ENCODE results near the gene PRR22. TPM values are rescaled to one million over a fixed set of nuclear protein-coding genes. Genes with fewer than 3 reads are reported as not detected.

Gene PRR22
- total RNA-seq, 1 experiment from 2014 or later = 8.1 TPM

DNA sequence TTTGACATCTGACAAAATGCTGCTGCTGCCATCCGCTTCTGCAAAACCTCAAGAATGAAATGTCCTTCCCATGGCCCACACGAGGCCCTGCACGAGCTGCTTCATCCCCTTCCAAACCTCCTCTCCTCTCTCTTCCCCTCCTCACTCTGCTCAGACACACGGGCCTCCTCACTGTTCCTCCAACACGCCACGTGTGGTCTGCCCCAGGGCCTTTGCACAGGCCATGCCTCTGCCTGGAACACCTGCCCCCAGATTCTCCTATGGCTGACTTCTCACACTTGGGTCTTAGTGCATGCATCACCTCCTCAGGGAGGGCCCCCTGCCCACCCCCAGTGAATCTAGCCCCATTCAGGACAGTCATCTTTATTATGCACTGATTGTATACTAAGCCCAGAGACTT is 36.2 kb upstream of the PRR22 start:
- Mint-ChIP-seq H3K27ac (no peak overlapping the region), H3K4me3 (no peak overlapping the region; a peak in 1 of 5 replicates), H3K27me3 (ENCODE audit: low read depth) (peaks cover 31% of the 10 kb centered on the region), H3K9me3 (peaks cover 0 to 1% of the 10 kb centered on the region in 2 experiments; a peak in 1 of 5 replicates), H3K4me1 (no peaks in the 10 kb centered on the region), H3K36me3 (ENCODE audit: insufficient read depth in 1 of 3, low read depth in 3 of 3) (no peaks in the 10 kb centered on the region)
- no peak overlapping the region for H2BK20ac ChIP-seq (ENCODE audit: low read depth, low read length, poor library complexity, severe bottlenecking)
- no peak overlapping the region for H3T11ph ChIP-seq (ENCODE audit: low read length)
- no peaks in the 10 kb centered on the region for H3K4me1 ChIP-seq (ENCODE audit: insufficient read depth, low read length)
- H2BK12ac ChIP-seq (ENCODE audit: insufficient read length, low read depth, low read length) = no peak overlapping the region
- no peak overlapping the region for H2BK120ac ChIP-seq (ENCODE audit: low read depth, low read length, poor library complexity, severe bottlenecking)
- H3K27me3 ChIP-seq (ENCODE audit: insufficient read depth, low read length) = no peaks in the 10 kb centered on the region
- no peak overlapping the region for H2BK5ac ChIP-seq (ENCODE audit: insufficient read length, low read length)
- DNase-seq = no peak
- no peak overlapping the region for H3K14ac ChIP-seq (ENCODE audit: insufficient read depth, low read length)
- H3K56ac ChIP-seq (ENCODE audit: insufficient read length, low read depth, low read length) = no peak overlapping the region
- H4K91ac ChIP-seq (ENCODE audit: insufficient read length, low read depth, low read length) = no peak overlapping the region
- no peak overlapping the region for H3K18ac ChIP-seq (ENCODE audit: insufficient read length, low read depth, low read length)
- WGBS (ENCODE audit: extremely low coverage, insufficient read length, low lambda C conversion rate) = no CpG with 5 or more reads among the region's 6 CpGs
- no peak overlapping the region for H3K4ac ChIP-seq (ENCODE audit: low read depth, low read length)
- H3K9ac ChIP-seq (ENCODE audit: extremely low read depth, insufficient read length, low read length) = no peak overlapping the region
- TF ChIP-seq, protein P1, sequence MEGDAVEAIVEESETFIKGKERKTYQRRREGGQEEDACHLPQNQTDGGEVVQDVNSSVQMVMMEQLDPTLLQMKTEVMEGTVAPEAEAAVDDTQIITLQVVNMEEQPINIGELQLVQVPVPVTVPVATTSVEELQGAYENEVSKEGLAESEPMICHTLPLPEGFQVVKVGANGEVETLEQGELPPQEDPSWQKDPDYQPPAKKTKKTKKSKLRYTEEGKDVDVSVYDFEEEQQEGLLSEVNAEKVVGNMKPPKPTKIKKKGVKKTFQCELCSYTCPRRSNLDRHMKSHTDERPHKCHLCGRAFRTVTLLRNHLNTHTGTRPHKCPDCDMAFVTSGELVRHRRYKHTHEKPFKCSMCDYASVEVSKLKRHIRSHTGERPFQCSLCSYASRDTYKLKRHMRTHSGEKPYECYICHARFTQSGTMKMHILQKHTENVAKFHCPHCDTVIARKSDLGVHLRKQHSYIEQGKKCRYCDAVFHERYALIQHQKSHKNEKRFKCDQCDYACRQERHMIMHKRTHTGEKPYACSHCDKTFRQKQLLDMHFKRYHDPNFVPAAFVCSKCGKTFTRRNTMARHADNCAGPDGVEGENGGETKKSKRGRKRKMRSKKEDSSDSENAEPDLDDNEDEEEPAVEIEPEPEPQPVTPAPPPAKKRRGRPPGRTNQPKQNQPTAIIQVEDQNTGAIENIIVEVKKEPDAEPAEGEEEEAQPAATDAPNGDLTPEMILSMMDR (conservative IDR thresholded peaks at IDR 0.05) = no peak
- H4K20me1 ChIP-seq (ENCODE audit: control insufficient read depth, insufficient read depth, insufficient read length) = no peaks in the 10 kb centered on the region
- H2BK15ac ChIP-seq (ENCODE audit: low read depth, low read length) = no peak overlapping the region
- no peaks in the 10 kb centered on the region for H3K79me1 ChIP-seq (ENCODE audit: insufficient read depth, low read depth, low read length, poor library complexity, severe bottlenecking)
- H2AFZ ChIP-seq (ENCODE audit: low read length) = no peak overlapping the region
- H2AK5ac ChIP-seq (ENCODE audit: insufficient read length, low read length) = no peak overlapping the region
- H3K23me2 ChIP-seq (ENCODE audit: insufficient read length, low read depth, low read length, poor library complexity, severe bottlenecking) = no peaks in the 10 kb centered on the region
- no peaks in the 10 kb centered on the region for H3K9me3 ChIP-seq (ENCODE audit: control insufficient read depth, low read depth, low read length)
- no peak overlapping the region for H3K27ac ChIP-seq (ENCODE audit: insufficient read length, low read depth, low read length)
- no peak overlapping the region for H3K4me2 ChIP-seq (ENCODE audit: insufficient read depth, insufficient read length, low read length)
- H3K23ac ChIP-seq (ENCODE audit: insufficient read length, low read depth, low read length) = no peak overlapping the region
- no peak overlapping the region for H4K5ac ChIP-seq (ENCODE audit: insufficient read length, low read depth, low read length)
- H4K8ac ChIP-seq (replicated peaks; ENCODE audit: insufficient read length, low read depth, low read length) = no peak overlapping the region
- no peaks in the 10 kb centered on the region for H3K79me2 ChIP-seq (ENCODE audit: insufficient read depth, low read length)

Measured in H9 (cell line).